ENCODE measurements around the gene ZFP36.

DNA sequence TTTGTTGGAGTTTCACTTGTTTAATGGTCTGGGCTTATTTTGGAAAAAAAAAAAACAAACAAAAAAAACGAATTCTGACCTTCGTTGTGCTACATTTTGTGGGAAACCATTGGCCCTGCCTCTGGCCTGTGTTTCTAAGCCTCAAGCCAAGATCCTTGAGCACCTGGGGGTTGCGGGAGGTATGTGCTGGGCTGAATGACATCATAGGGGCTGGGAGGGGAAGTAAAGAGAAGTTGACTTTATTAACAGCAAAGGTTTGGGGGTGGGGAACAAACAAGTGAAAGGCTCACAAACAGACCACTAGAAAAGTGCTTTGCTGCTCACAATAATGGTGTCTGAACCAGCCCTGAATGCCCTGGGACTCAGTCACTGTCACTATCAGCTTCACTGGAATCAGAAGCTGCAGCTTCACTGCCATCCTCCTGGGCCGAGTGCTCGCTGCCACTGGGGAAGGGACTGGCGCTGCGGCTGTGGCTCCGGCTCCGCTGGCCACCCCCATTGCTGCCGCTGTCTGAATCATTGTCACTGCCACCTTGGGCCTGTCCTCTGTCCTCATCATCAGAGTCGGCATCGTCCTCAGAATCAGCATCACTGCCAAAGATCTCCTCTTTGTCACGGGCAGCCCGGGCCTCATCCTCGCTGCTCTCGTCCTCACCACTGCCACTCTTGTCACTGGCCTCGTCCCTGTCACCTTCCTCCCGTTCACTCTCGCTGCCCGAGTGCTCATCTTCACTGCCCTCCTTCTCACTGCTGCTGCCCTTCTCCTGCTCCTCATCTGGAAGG, 20.8 kb upstream of the ZFP36 start:
- TF ChIP-seq, protein P1, sequence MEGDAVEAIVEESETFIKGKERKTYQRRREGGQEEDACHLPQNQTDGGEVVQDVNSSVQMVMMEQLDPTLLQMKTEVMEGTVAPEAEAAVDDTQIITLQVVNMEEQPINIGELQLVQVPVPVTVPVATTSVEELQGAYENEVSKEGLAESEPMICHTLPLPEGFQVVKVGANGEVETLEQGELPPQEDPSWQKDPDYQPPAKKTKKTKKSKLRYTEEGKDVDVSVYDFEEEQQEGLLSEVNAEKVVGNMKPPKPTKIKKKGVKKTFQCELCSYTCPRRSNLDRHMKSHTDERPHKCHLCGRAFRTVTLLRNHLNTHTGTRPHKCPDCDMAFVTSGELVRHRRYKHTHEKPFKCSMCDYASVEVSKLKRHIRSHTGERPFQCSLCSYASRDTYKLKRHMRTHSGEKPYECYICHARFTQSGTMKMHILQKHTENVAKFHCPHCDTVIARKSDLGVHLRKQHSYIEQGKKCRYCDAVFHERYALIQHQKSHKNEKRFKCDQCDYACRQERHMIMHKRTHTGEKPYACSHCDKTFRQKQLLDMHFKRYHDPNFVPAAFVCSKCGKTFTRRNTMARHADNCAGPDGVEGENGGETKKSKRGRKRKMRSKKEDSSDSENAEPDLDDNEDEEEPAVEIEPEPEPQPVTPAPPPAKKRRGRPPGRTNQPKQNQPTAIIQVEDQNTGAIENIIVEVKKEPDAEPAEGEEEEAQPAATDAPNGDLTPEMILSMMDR (conservative IDR thresholded peaks at IDR 0.05 in 1 of 2, IDR thresholded peaks at IDR 0.05 in 1 of 2; ENCODE audit: low read depth in 1 of 2, low read length in 2 of 2) = no peak
- no peak for TF ChIP-seq EZH2 (IDR thresholded peaks at IDR 0.05; ENCODE audit: low read length, missing control alignments)

All from fibroblast of lung (primary cell).